ENCODE data around the gene SPOCD1.

Gene SPOCD1

GRCh38 chr1:31801458-31801857, 14.4 kb downstream of the SPOCD1 start:
- no peak for DNase-seq (ENCODE audit: low read depth in 4 of 4, low spot score in 1 of 4)

- no peak for DNase-seq (ENCODE audit: low read depth in 4 of 4, low spot score in 1 of 4)
Observed at GRCh38 chr1:31800674-31800967, 15.2 kb downstream of the SPOCD1 start.

GRCh38 chr1:31799895-31800673, 15.7 kb downstream of the SPOCD1 start:
- DNase-seq (ENCODE audit: low read depth in 4 of 4, low spot score in 1 of 4), result no peak

GRCh38 chr1:31799196-31799894, 16.5 kb downstream of the SPOCD1 start:
- DNase-seq (ENCODE audit: low read depth in 4 of 4, low spot score in 1 of 4), result no peak

GRCh38 chr1:31798433-31799195, 17.2 kb downstream of the SPOCD1 start:
- peak in 1 of 4 experiments; percentile 40 for DNase-seq (ENCODE audit: low read depth in 4 of 4, low spot score in 1 of 4)

GRCh38 chr1:31798086-31798432, 17.8 kb downstream of the SPOCD1 start:
- DNase-seq (ENCODE audit: low read depth in 4 of 4, low spot score in 1 of 4), result no peak

GRCh38 chr1:31797216-31797615, 18.6 kb downstream of the SPOCD1 start:
- DNase-seq (ENCODE audit: low read depth in 4 of 4, low spot score in 1 of 4), result no peak

GRCh38 chr1:31796707-31797106, 19.1 kb downstream of the SPOCD1 start:
- DNase-seq (ENCODE audit: low read depth in 4 of 4, low spot score in 1 of 4), result no peak

GRCh38 chr1:31795801-31796621, 19.8 kb downstream of the SPOCD1 start:
- DNase-seq (ENCODE audit: low read depth in 4 of 4, low spot score in 1 of 4), result no peak

GRCh38 chr1:31795096-31795675, 20.6 kb downstream of the SPOCD1 start:
- DNase-seq (ENCODE audit: low read depth in 4 of 4, low spot score in 1 of 4), result no peak

- no peak for DNase-seq (ENCODE audit: low read depth in 4 of 4, low spot score in 1 of 4)
Observed at GRCh38 chr1:31793586-31794285, 22.1 kb downstream of the SPOCD1 start.

GRCh38 chr1:31793086-31793485, 22.7 kb downstream of the SPOCD1 start:
- DNase-seq (ENCODE audit: low read depth in 4 of 4, low spot score in 1 of 4), result no peak

GRCh38 chr1:31792541-31792940, 23.3 kb downstream of the SPOCD1 start:
- DNase-seq (ENCODE audit: low read depth in 4 of 4, low spot score in 1 of 4), result no peak

GRCh38 chr1:31792116-31792515, 23.7 kb downstream of the SPOCD1 start:
- no peak for DNase-seq (ENCODE audit: low read depth in 4 of 4, low spot score in 1 of 4)

GRCh38 chr1:31791131-31791858, 24.5 kb downstream of the SPOCD1 start:
- DNase-seq (ENCODE audit: low read depth in 4 of 4, low spot score in 1 of 4), result no peak

GRCh38 chr1:31790641-31791091, 25.2 kb downstream of the SPOCD1 start:
- no peak for DNase-seq (ENCODE audit: low read depth in 4 of 4, low spot score in 1 of 4)

- no peak for DNase-seq (ENCODE audit: low read depth in 4 of 4, low spot score in 1 of 4)
Observed at GRCh38 chr1:31790140-31790539, 25.7 kb downstream of the SPOCD1 start.

- peak; percentile 92 to 99 (median 97) for DNase-seq (ENCODE audit: low read depth in 4 of 4, low spot score in 1 of 4)
Observed at GRCh38 chr1:31789259-31790065, 26.4 kb downstream of the SPOCD1 start.

GRCh38 chr1:31788825-31789256, 27.0 kb downstream of the SPOCD1 start:
- DNase-seq (ENCODE audit: low read depth in 4 of 4, low spot score in 1 of 4), result peak in 2 of 4 experiments; percentile 11 to 21
